Uterus (tissue), 4 donors: ENCODE measurements around the gene FCGR2B. TPM values are rescaled to one million over a fixed set of nuclear protein-coding genes. Genes with fewer than 3 reads are reported as not detected.
A peak's percentile ranks its signal among the peaks of the same experiment; 100 is the strongest.
"Not testable (repeated sequence)": the region's sequence is repeated elsewhere in the genome, so short reads cannot be mapped to it uniquely, and the experiment has no call there.

Experiments used
- DNase-seq, 2 donors: peaks; one replicate each; pipeline ENCODE4 v3.0.0-alpha.2; 2019 to 2020
- H3K27ac ChIP-seq, 2 donors: fragments of 200-600 bp; sonication (generic); 1 replicate in 1 of 2; 2 replicates in 1 of 2; pipeline ENCODE4 v1.5.1; 2016 to 2018
- H3K27me3 ChIP-seq, 2 donors: fragments of 200-600 bp; sonication (generic); one replicate each; pipeline ENCODE4 v1.5.1; 2018 to 2019; ENCODE audit warnings: control low read depth in 1 of 2
- H3K36me3 ChIP-seq, 2 donors: fragments of 200-600 bp; sonication (generic); one replicate each; pipeline ENCODE4 v1.5.1; 2019; ENCODE audit warnings: control low read depth in 1 of 2
- H3K4me1 ChIP-seq, 2 donors: fragments of 200-600 bp; sonication (generic); one replicate each; pipeline ENCODE4 v1.5.1; 2018 to 2019; ENCODE audit warnings: control low read depth in 1 of 2
- H3K4me3 ChIP-seq, 2 donors: fragments of 200-600 bp; sonication (generic); 1 replicate in 1 of 2; 2 replicates in 1 of 2; pipeline ENCODE4 v1.5.1; 2018 to 2019; ENCODE audit warnings: mild to moderate bottlenecking in 1 of 2
- H3K9me3 ChIP-seq, 2 donors: fragments of 200-600 bp; sonication (generic); one replicate each; pipeline ENCODE4 v1.5.1; 2019; ENCODE audit warnings: control low read depth in 1 of 2
- CTCF ChIP-seq, 4 experiments: fragments of 200-600 bp in 2 of 4; fragments of 450-650 bp in 2 of 4; sonication (generic) in 2 of 4; IDR thresholded peaks; one replicate each; pipeline ENCODE4 v1.5.1; 2016 to 2019; ENCODE audit warnings: antibody characterized with exemption in 4 of 4, mild to moderate bottlenecking in 2 of 4, moderate library complexity in 1 of 4
- POLR2A ChIP-seq, 2 donors: fragments of 450-650 bp; IDR thresholded peaks; one replicate each; pipeline ENCODE4 v1.6.1; 2016; ENCODE audit warnings: antibody characterized with exemption in 2 of 2, mild to moderate bottlenecking in 1 of 2, moderate library complexity in 1 of 2
- intact Hi-C: fragments of 100-400 bp; cut with DNase I; formaldehyde crosslinking; loops from one replicate; pipeline ENCODE4 v1.15.1; 2023; ENCODE audit warnings: low total_unique reads
- total RNA-seq, 4 donors: library from RNA; depleted of rRNA in 3 of 4; stranded (reverse); fragments of >200 nt in 3 of 4; gene quantifications; one replicate each; pipeline versions ENCODE4 v1.1.0 to v1.2.4, GENCODE V29; 2014 to 2023
- donor health status: DM: yes; HTN: yes; CAD: no.

FCGR2B gene
- total RNA-seq, 4 donors from 2014 or later, result 0.59 to 14.1 (median 3.2) TPM

- no peak for DNase-seq
- H3K27me3 ChIP-seq, result no peaks in the 10 kb centered on the region
- no peaks in the 10 kb centered on the region for H3K4me1 ChIP-seq
- H3K4me3 ChIP-seq, result no peak overlapping the region
- H3K27ac ChIP-seq, result no peak overlapping the region
- intact Hi-C loops, result no loop called here
- H3K36me3 ChIP-seq, result no peaks in the 10 kb centered on the region
- TF ChIP-seq POLR2A (IDR thresholded peaks at IDR 0.05) (no peak), CTCF (IDR thresholded peaks at IDR 0.05) (no peak)
- H3K9me3 ChIP-seq, result no peaks in the 10 kb centered on the region
Measured at GRCh38 chr1:161723459-161724141, 60.7 kb downstream of the FCGR2B start.

GRCh38 chr1:161725258-161725907 is 62.4 kb downstream of the FCGR2B start:
- Histone ChIP-seq H3K27ac (peak overlapping the region; percentile 89 to 91), H3K4me3 (peak overlapping the region; percentile 58 to 74)
- H3K36me3 ChIP-seq, H3K27me3 ChIP-seq, H3K4me1 ChIP-seq, DNase-seq, H3K9me3 ChIP-seq, intact Hi-C loops: not testable (repeated sequence)

GRCh38 chr1:161725908-161726472 is 63.0 kb downstream of the FCGR2B start:
- peak overlapping the region; percentile 89 to 91 for H3K27ac ChIP-seq
- peak; percentile 42 to 43 for DNase-seq
- H3K27me3 ChIP-seq, result no peaks in the 10 kb centered on the region

GRCh38 chr1:161726473-161727255 is 63.7 kb downstream of the FCGR2B start:
- Histone ChIP-seq H3K27me3 (no peaks in the 10 kb centered on the region), H3K9me3 (no peaks in the 10 kb centered on the region), H3K27ac (peak overlapping the region; percentile 89 to 91), H3K36me3 (no peaks in the 10 kb centered on the region), H3K4me1 (no peaks in the 10 kb centered on the region), H3K4me3 (peak overlapping the region; percentile 58 to 74)
- DNase-seq, result peak; percentile 90 to 92
- TF ChIP-seq POLR2A (IDR thresholded peaks at IDR 0.05) (peak in 1 of 2 donors; percentile 57), CTCF (IDR thresholded peaks at IDR 0.05) (peak in 1 of 4 experiments; percentile 22)
- intact Hi-C loops, result no loop called here

More at GRCh38 chr1:161725908-161726472, 63.0 kb downstream of the FCGR2B start:
- Histone ChIP-seq H3K36me3 (no peaks in the 10 kb centered on the region), H3K9me3 (no peaks in the 10 kb centered on the region), H3K4me1 (no peaks in the 10 kb centered on the region), H3K4me3 (peak overlapping the region; percentile 58 to 74)
- intact Hi-C loops, result no loop called here
- TF ChIP-seq CTCF (IDR thresholded peaks at IDR 0.05) (peak; percentile 17 to 58 (median 43)), POLR2A (IDR thresholded peaks at IDR 0.05) (peak in 1 of 2 donors; percentile 6)

GRCh38 chr1:161727256-161727924 is 64.4 kb downstream of the FCGR2B start:
- peak overlapping the region; percentile 58 to 74 for H3K4me3 ChIP-seq
- H3K27me3 ChIP-seq, result no peaks in the 10 kb centered on the region
- intact Hi-C loops, result no loop called here
- H3K36me3 ChIP-seq, result no peaks in the 10 kb centered on the region
- TF ChIP-seq POLR2A (IDR thresholded peaks at IDR 0.05), result peak in 1 of 2 donors; percentile 46
- no peak for TF ChIP-seq CTCF (IDR thresholded peaks at IDR 0.05)
- no peak for DNase-seq
- peak overlapping the region; percentile 89 to 91 for H3K27ac ChIP-seq
- no peaks in the 10 kb centered on the region for H3K4me1 ChIP-seq
- H3K9me3 ChIP-seq, result no peaks in the 10 kb centered on the region
